VCaP (cell line): Measurements from ENCODE around the gene SLC34A3.

ENCODE experiments used
- H3K27ac ChIP-seq: fragments of 450-650 bp; 2 replicates; pipeline ENCODE4 v1.5.1; 2017
- TF ChIP-seq, protein P1 (sequence below): fragments of 450-650 bp; conservative IDR thresholded peaks from 2 replicates; pipeline ENCODE4 v1.5.1; 2017; ENCODE audit warnings: mild to moderate bottlenecking, moderate library complexity

The SLC34A3 gene

DNA sequence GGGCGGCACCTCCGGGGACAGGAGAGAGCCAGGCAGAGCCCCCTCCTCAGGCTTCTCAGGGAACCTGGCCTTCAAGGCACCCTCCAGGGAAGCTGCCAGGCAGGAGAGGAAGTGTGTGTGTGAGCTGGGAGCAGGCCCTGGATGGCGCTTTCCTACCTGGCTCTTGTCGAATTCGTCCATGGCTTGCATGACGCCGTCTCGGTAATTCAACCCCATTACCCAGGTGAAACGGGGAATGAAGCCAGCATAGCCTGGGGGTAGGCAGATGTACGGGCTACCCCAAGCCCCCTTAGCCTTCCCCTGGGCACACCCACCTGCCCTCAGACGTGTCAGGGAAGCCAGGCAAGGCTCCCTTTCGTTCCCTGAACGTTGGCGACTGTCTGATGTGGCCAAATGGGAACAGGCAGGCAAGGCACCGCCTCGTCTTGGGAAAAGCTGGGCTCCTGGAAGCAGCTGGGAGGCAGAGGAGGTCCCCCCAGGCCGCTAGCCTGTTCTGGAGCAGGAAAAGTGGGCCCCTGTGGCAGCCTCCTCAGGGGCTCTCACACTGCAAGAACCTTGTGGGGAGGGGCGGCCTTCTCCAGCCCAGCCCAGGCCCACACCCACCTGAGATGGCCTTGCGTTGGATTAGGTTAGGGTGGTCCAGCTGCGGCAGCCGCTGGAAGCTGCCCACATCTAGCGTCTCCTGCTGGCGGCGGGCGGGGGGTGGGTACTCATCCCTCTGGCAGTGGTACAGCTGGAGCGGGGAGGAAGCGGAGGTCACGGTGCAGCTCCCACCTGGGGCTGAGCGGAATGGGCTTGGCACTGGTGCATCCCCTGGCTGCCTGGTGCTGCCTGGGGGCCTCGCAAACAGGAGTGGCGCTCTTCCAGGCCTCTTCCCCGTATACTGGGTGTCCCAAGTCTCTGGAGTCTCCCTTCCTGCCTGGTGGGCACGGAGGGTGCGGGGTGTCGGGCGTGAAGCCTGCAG, 14.1 kb downstream of the SLC34A3 start:
- H3K27ac ChIP-seq = peak overlapping the region; percentile 100
- TF ChIP-seq, protein P1, sequence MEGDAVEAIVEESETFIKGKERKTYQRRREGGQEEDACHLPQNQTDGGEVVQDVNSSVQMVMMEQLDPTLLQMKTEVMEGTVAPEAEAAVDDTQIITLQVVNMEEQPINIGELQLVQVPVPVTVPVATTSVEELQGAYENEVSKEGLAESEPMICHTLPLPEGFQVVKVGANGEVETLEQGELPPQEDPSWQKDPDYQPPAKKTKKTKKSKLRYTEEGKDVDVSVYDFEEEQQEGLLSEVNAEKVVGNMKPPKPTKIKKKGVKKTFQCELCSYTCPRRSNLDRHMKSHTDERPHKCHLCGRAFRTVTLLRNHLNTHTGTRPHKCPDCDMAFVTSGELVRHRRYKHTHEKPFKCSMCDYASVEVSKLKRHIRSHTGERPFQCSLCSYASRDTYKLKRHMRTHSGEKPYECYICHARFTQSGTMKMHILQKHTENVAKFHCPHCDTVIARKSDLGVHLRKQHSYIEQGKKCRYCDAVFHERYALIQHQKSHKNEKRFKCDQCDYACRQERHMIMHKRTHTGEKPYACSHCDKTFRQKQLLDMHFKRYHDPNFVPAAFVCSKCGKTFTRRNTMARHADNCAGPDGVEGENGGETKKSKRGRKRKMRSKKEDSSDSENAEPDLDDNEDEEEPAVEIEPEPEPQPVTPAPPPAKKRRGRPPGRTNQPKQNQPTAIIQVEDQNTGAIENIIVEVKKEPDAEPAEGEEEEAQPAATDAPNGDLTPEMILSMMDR = no peak

GRCh38 chr9:137245450-137246421, 15.0 kb downstream of the SLC34A3 start:
- peak overlapping the region; percentile 100; the same call in 1 of the 2 replicates for H3K27ac ChIP-seq
- TF ChIP-seq, protein P1 = no peak

- H3K27ac ChIP-seq = no peak overlapping the region
- TF ChIP-seq, protein P1 = no peak
These were observed 16.6 kb downstream of the SLC34A3 start for GRCh38 chr9:137247135-137247915.

GRCh38 chr9:137247916-137248175, 17.1 kb downstream of the SLC34A3 start:
- no peak overlapping the region for H3K27ac ChIP-seq
- TF ChIP-seq, protein P1 = no peak

- H3K27ac ChIP-seq = no peak overlapping the region
- TF ChIP-seq, protein P1 = no peak
These were observed 19.9 kb downstream of the SLC34A3 start for GRCh38 chr9:137250329-137251193.

- H3K27ac ChIP-seq = no peak within 1 kb of the TSS
- TF ChIP-seq, protein P1 = no peak
These were observed 20.4 kb downstream of the SLC34A3 start, which contains the start of gene STPG3 for GRCh38 chr9:137251194-137251461. STPG3 (plus strand) TSS chr9:137251286; CDS start chr9:137251287, 1 bp downstream.
